ENCODE data around the gene WWTR1. TPM values are rescaled to one million over a fixed set of nuclear protein-coding genes. Genes with fewer than 3 reads are reported as not detected.

The WWTR1 gene
- total and polyA plus RNA-seq, 2 experiments from 2014 or later: 54.8 to 69.1 TPM

GRCh38 chr3:149701977-149702350, 44.1 kb upstream of the WWTR1 start:
- Histone ChIP-seq H3K9me3 (ENCODE audit: low read depth) (no peaks in the 10 kb centered on the region), H3K27me3 (no peaks in the 10 kb centered on the region), H3K4me3 (no peak overlapping the region), H3K36me3 (no peaks in the 10 kb centered on the region), H3K27ac (no peak overlapping the region), H3K4me1 (ENCODE audit: low read depth) (no peaks in the 10 kb centered on the region)
- DNase-seq (ENCODE audit: low read depth in 1 of 2, low spot score in 1 of 2): no peak
- no peak for TF ChIP-seq CTCF (IDR thresholded peaks at IDR 0.05; ENCODE audit: low read depth, low read length)

- Histone ChIP-seq H3K27me3 (no peaks in the 10 kb centered on the region), H3K9me3 (ENCODE audit: low read depth) (no peaks in the 10 kb centered on the region), H3K4me1 (ENCODE audit: low read depth) (no peaks in the 10 kb centered on the region), H3K36me3 (no peaks in the 10 kb centered on the region), H3K4me3 (no peak overlapping the region), H3K27ac (no peak overlapping the region)
- TF ChIP-seq CTCF (IDR thresholded peaks at IDR 0.05; ENCODE audit: low read depth, low read length): no peak
- DNase-seq (ENCODE audit: low read depth in 1 of 2, low spot score in 1 of 2): no peak
Observed at GRCh38 chr3:149701206-149701976, 43.6 kb upstream of the WWTR1 start.

- no peaks in the 10 kb centered on the region for H3K4me1 ChIP-seq (ENCODE audit: low read depth)
- H3K9me3 ChIP-seq (ENCODE audit: low read depth): no peaks in the 10 kb centered on the region
- H3K36me3 ChIP-seq: no peaks in the 10 kb centered on the region
- no peak for TF ChIP-seq CTCF (IDR thresholded peaks at IDR 0.05; ENCODE audit: low read depth, low read length)
- peak in 1 of 2 donors; percentile 6 for DNase-seq (ENCODE audit: low read depth in 1 of 2, low spot score in 1 of 2)
- H3K27me3 ChIP-seq: no peaks in the 10 kb centered on the region
- H3K27ac ChIP-seq: no peak overlapping the region
- no peak overlapping the region for H3K4me3 ChIP-seq
Observed at GRCh38 chr3:149688122-149688757, 30.4 kb upstream of the WWTR1 start.

- DNase-seq (ENCODE audit: low read depth in 1 of 2, low spot score in 1 of 2): no peak
- H3K27me3 ChIP-seq: no peaks in the 10 kb centered on the region
- no peak overlapping the region for H3K27ac ChIP-seq
- H3K4me1 ChIP-seq (ENCODE audit: low read depth): no peaks in the 10 kb centered on the region
- H3K9me3 ChIP-seq (ENCODE audit: low read depth): no peaks in the 10 kb centered on the region
- H3K36me3 ChIP-seq: no peaks in the 10 kb centered on the region
- no peak overlapping the region for H3K4me3 ChIP-seq
- TF ChIP-seq CTCF (IDR thresholded peaks at IDR 0.05; ENCODE audit: low read depth, low read length): no peak
Observed at GRCh38 chr3:149686996-149687395, 29.2 kb upstream of the WWTR1 start.

GRCh38 chr3:149678351-149678950, 20.6 kb upstream of the WWTR1 start:
- Histone ChIP-seq H3K4me1 (ENCODE audit: low read depth) (peaks cover 10% of the 10 kb centered on the region), H3K9me3 (ENCODE audit: low read depth) (no peaks in the 10 kb centered on the region), H3K27ac (no peak overlapping the region), H3K36me3 (no peaks in the 10 kb centered on the region), H3K27me3 (no peaks in the 10 kb centered on the region), H3K4me3 (no peak overlapping the region)
- DNase-seq (ENCODE audit: low read depth in 1 of 2, low spot score in 1 of 2): no peak
- no peak for TF ChIP-seq CTCF (IDR thresholded peaks at IDR 0.05; ENCODE audit: low read depth, low read length)

All from cardiac muscle cell (in vitro differentiated cells and primary cell).